Panc1 (cell line): ENCODE results near the gene FAM81A. TPM values are rescaled to one million over a fixed set of nuclear protein-coding genes. Genes with fewer than 3 reads are reported as not detected.

Experiments
- ATAC-seq: fragments of 200-7000 bp; cut with Tn5 transposase; 2 replicates; pipeline ENCODE4 v1.9.1; 2020; ENCODE audit warnings: mild to moderate bottlenecking, moderate library complexity
- BruUV-seq: library from RNA; stranded (reverse); fragments of 400-500 nt; replicated peaks from 2 replicates; lab custom pipeline; 2021; lab: Mats Ljungman, UMichigan
- CTCF ChIA-PET: fragments of 300-600 bp; sonication (Branson Sonifier 250); formaldehyde crosslinking; loops from one replicate; lab custom pipeline; 2022; ENCODE audit warnings: antibody characterized with exemption; lab: Charles Lee
- POLR2A ChIA-PET: fragments of 300-600 bp; sonication (Branson Sonifier 250); formaldehyde crosslinking; loops from one replicate; lab custom pipeline; 2022; ENCODE audit warnings: antibody characterized with exemption; lab: Charles Lee
- DNase-seq: peaks from one replicate; pipeline ENCODE4 v3.0.0-alpha.2; 2010; ENCODE audit warnings: low read depth, low spot score
- H3K27ac ChIP-seq: 2 replicates; pipeline ENCODE4 v1.5.1; 2011; ENCODE audit warnings: mild to moderate bottlenecking, low read length, inconsistent platforms
- H3K27me3 ChIP-seq: fragments of 200-500 bp; sonication (Bioruptor generic); 2 replicates; pipeline ENCODE4 v1.6.0; 2014; ENCODE audit warnings: low read length, inconsistent platforms; ENCODE audit not compliant: control insufficient read depth, insufficient read depth
- H3K36me3 ChIP-seq: fragments of 200-500 bp; sonication (Bioruptor generic); 2 replicates; pipeline ENCODE4 v1.5.1; 2014; ENCODE audit warnings: inconsistent platforms, mild to moderate bottlenecking, low read length, moderate library complexity; ENCODE audit not compliant: control insufficient read depth, insufficient read depth
- H3K4me1 ChIP-seq: 2 replicates; pipeline ENCODE4 v1.5.1; 2011; ENCODE audit warnings: inconsistent platforms, mild to moderate bottlenecking, low read length, moderate library complexity; ENCODE audit not compliant: control insufficient read depth, insufficient read depth
- H3K4me3 ChIP-seq, 2 experiments: 2 replicates each; pipeline ENCODE4 v1.5.1; 2011 to 2012; ENCODE audit warnings: low read depth in 2 of 2, low read length in 2 of 2, mild to moderate bottlenecking in 2 of 2, inconsistent platforms in 1 of 2, moderate library complexity in 1 of 2
- H3K9me3 ChIP-seq: fragments of 200-500 bp; sonication (Bioruptor generic); 2 replicates; pipeline ENCODE4 v1.5.1; 2014; ENCODE audit warnings: low read depth, mild to moderate bottlenecking, inconsistent platforms, low read length, moderate library complexity; ENCODE audit not compliant: control insufficient read depth, insufficient read depth
- CTCF ChIP-seq: fragments of 450-650 bp; IDR thresholded peaks from 2 replicates; pipeline ENCODE4 v1.5.1; 2017; ENCODE audit warnings: mild to moderate bottlenecking
- POLR2AphosphoS5 ChIP-seq: IDR thresholded peaks from 2 replicates; pipeline ENCODE4 v1.6.1; 2012; ENCODE audit warnings: mild to moderate bottlenecking, low read depth, low read length, moderate library complexity
- REST ChIP-seq, 2 experiments: IDR thresholded peaks; 2 replicates each; pipeline ENCODE4 v1.6.1; 2011 to 2012; ENCODE audit warnings: low read depth in 2 of 2, control low read depth in 1 of 2, low read length in 1 of 2, mild to moderate bottlenecking in 1 of 2, moderate library complexity in 1 of 2; ENCODE audit not compliant: insufficient read depth in 1 of 2
- SIN3A ChIP-seq: IDR thresholded peaks from 2 replicates; pipeline ENCODE4 v1.6.1; 2012; ENCODE audit warnings: low read depth, mild to moderate bottlenecking, low read length, moderate library complexity, borderline replicate concordance; ENCODE audit not compliant: insufficient read depth
- TCF7L2 ChIP-seq: IDR thresholded peaks from 2 replicates; pipeline ENCODE4 v1.6.1; 2011; ENCODE audit warnings: mild to moderate bottlenecking, low read depth, low read length, inconsistent platforms
- in situ Hi-C: cut with HindIII; loops from 2 replicates; pipeline ENCODE4 v1.10.0; 2016; ENCODE audit warnings: low sequenced_read_pairs, low pct_unique_long_range_greater_than_20kb
- intact Hi-C: fragments of 100-400 bp; cut with micrococcal nuclease; formaldehyde crosslinking; loops from one replicate; pipeline ENCODE4 v1.10.0; 2022; ENCODE audit not compliant: unreplicated experiment
- total RNA-seq: library from RNA; stranded (reverse); gene quantifications from one replicate; pipeline ENCODE4 v1.2.1, GENCODE V29; 2021; ENCODE audit not compliant: unreplicated experiment

FAM81A gene
- total RNA-seq, 1 experiment from 2014 or later = 7.3 TPM

GRCh38 chr15:59528429-59528828 lies 90.4 kb downstream of the FAM81A start:
- DNase-seq = no peak
- CTCF ChIA-PET = interaction anchor here (0.5 to 1.9 kb wide), 17 partner anchors 8 to 572 kb away, joined by 3 to 8 read pairs (median 4); no protein-coding TSS in a partner anchor
- POLR2A ChIA-PET = interaction anchor here (0.5 to 0.7 kb wide), 3 partner anchors 12 to 221 kb away, joined by 3 to 4 read pairs (median 3); no protein-coding TSS in a partner anchor
- Histone ChIP-seq H3K27ac (no peak overlapping the region), H3K4me1 (no peaks in the 10 kb centered on the region), H3K27me3 (no peaks in the 10 kb centered on the region), H3K9me3 (no peaks in the 10 kb centered on the region), H3K36me3 (no peaks in the 10 kb centered on the region), H3K4me3 (no peak overlapping the region)
- no peak for ATAC-seq
- intact Hi-C loops (no loop called here), in situ Hi-C loops (no loop called here)
- TF ChIP-seq CTCF (no peak), SIN3A (no peak), TCF7L2 (no peak), REST (IDR thresholded peaks at IDR 0.05; ENCODE audit: insufficient read depth in 1 of 2, low read depth in 2 of 2, low read length in 1 of 2) (no peak), POLR2AphosphoS5 (no peak)
- no TSS peak for BruUV-seq

- H3K4me3 ChIP-seq = no peak overlapping the region
- intact Hi-C loops = no loop called here
- POLR2A ChIA-PET = interaction anchor here (0.6 kb wide), 1 partner anchor 12 kb away, joined by 3 read pairs; no protein-coding TSS in a partner anchor
Measured at GRCh38 chr15:59528961-59529402, 91.0 kb downstream of the FAM81A start.

More at GRCh38 chr15:59528961-59529402, 91.0 kb downstream of the FAM81A start:
- Histone ChIP-seq H3K27ac (no peak overlapping the region), H3K9me3 (no peaks in the 10 kb centered on the region), H3K36me3 (no peaks in the 10 kb centered on the region), H3K27me3 (no peaks in the 10 kb centered on the region), H3K4me1 (no peaks in the 10 kb centered on the region)
- ATAC-seq (peak; percentile 98), DNase-seq (peak; percentile 85)
- in situ Hi-C loops = no loop called here
- CTCF ChIA-PET = interaction anchor here (0.5 to 1.9 kb wide), 23 partner anchors 9 to 1317 kb away, joined by 3 to 8 read pairs (median 4); no protein-coding TSS in a partner anchor
- BruUV-seq = no TSS peak
- TF ChIP-seq TCF7L2 (no peak), CTCF (peak; percentile 84), REST (IDR thresholded peaks at IDR 0.05; ENCODE audit: insufficient read depth in 1 of 2, low read depth in 2 of 2, low read length in 1 of 2) (peak; percentile 46 to 57; a peak in 1 of 4 replicates)
